ENCODE data around the gene ULBP2. TPM values are rescaled to one million over a fixed set of nuclear protein-coding genes. Genes with fewer than 3 reads are reported as not detected.
"Not testable (repeated sequence)": the region's sequence is repeated elsewhere in the genome, so short reads cannot be mapped to it uniquely, and the experiment has no call there.

Gene ULBP2
- total RNA-seq, 2 donors from 2014 or later = 0.32 to 0.40 TPM

DNA sequence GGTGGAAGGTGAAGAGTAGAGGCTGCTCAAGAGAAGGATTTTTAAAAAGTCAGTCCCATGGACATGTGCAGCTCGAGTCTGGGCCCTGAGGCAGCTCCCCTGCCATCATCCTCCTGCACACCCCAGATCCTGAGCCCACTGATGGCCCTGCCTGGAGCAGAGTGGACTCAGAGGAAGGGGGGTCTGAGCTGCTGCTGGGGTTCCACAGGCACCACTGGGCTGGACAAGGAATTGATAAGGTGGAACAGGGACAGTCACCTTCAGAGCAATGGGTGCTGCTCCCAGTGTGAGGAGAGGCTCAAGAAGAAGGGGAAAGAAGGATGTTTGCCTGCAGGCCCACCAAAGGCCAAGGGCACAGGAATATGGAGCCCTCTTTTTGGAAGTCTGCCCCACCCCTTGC is 6.2 kb downstream of the ULBP2 start:
- no peak for DNase-seq (ENCODE audit: low spot score)
- Histone ChIP-seq H3K9me3 (no peaks in the 10 kb centered on the region), H3K36me3 (no peaks in the 10 kb centered on the region), H3K4me1 (replicated peaks) (no peaks in the 10 kb centered on the region), H3K4me3 (no peak overlapping the region), H3K27ac (no peak overlapping the region), H3K27me3 (replicated peaks; ENCODE audit: insufficient read depth) (no peaks in the 10 kb centered on the region)
- 57% methylated on average over 1 of the region's 1 CpG for WGBS
- intact Hi-C loops (cut with DNase I) = no loop called here
- TF ChIP-seq POLR2AphosphoS5 (IDR thresholded peaks at IDR 0.05) = no peak
- TF ChIP-seq, protein P1, sequence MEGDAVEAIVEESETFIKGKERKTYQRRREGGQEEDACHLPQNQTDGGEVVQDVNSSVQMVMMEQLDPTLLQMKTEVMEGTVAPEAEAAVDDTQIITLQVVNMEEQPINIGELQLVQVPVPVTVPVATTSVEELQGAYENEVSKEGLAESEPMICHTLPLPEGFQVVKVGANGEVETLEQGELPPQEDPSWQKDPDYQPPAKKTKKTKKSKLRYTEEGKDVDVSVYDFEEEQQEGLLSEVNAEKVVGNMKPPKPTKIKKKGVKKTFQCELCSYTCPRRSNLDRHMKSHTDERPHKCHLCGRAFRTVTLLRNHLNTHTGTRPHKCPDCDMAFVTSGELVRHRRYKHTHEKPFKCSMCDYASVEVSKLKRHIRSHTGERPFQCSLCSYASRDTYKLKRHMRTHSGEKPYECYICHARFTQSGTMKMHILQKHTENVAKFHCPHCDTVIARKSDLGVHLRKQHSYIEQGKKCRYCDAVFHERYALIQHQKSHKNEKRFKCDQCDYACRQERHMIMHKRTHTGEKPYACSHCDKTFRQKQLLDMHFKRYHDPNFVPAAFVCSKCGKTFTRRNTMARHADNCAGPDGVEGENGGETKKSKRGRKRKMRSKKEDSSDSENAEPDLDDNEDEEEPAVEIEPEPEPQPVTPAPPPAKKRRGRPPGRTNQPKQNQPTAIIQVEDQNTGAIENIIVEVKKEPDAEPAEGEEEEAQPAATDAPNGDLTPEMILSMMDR (IDR thresholded peaks at IDR 0.05) = no peak
- no peak for TF ChIP-seq POLR2A (IDR thresholded peaks at IDR 0.05)

DNA sequence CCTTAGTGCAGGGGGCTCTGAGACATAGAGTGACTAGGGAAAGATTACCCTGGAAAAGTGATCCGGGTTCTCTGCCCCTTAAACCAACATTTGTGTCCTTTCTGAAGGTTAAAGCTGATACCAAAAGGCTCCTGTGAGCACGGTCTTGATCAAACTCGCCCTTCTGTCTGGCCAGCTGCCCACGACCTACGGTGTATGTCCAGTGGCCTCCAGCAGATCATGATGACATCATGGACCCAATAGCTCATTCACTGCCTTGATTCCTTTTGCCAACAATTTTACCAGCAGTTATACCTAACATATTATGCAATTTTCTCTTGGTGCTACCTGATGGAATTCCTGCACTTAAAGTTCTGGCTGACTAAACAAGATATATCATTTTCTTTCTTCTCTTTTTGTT is 6.8 kb downstream of the ULBP2 start:
- Histone ChIP-seq H3K27ac (no peak overlapping the region), H3K4me1 (replicated peaks) (no peaks in the 10 kb centered on the region), H3K9me3 (no peaks in the 10 kb centered on the region), H3K36me3 (no peaks in the 10 kb centered on the region), H3K4me3 (no peak overlapping the region), H3K27me3 (replicated peaks; ENCODE audit: insufficient read depth) (peaks cover 2% of the 10 kb centered on the region)
- intact Hi-C loops (cut with DNase I) = no loop called here
- TF ChIP-seq, protein P1 (IDR thresholded peaks at IDR 0.05) = no peak
- TF ChIP-seq POLR2A (IDR thresholded peaks at IDR 0.05) = no peak
- TF ChIP-seq POLR2AphosphoS5 (IDR thresholded peaks at IDR 0.05) = no peak
- WGBS = 86% methylated on average over 5 of the region's 5 CpGs
- DNase-seq (ENCODE audit: low spot score) = no peak

DNA sequence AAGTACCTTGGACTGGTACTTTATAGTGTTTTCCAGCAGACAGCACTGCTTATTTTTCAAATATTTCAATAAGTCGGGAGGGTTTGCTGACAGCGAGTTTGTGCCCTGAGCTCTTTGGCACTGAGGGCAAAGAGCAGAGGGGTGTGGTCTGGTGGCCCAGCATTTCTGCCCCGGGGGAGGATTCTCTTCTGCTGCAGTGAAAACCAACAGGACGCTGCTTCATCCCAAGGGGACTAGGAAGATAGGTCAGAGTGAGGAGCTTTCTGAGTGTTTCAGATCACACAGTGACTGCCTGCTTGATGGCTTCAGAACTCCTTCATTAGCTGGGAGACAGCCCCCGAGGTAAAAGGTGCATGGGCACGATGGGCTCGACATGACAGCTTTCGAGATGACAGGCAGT is 8.6 kb downstream of the ULBP2 start:
- H3K27me3 ChIP-seq (replicated peaks; ENCODE audit: insufficient read depth) = peaks cover 8% of the 10 kb centered on the region
- H3K9me3 ChIP-seq = no peaks in the 10 kb centered on the region
- no peaks in the 10 kb centered on the region for H3K36me3 ChIP-seq
- DNase-seq (ENCODE audit: low spot score) = no peak
- H3K4me1 ChIP-seq (replicated peaks) = no peaks in the 10 kb centered on the region
- 44% methylated on average over 8 of the region's 8 CpGs for whole genome bisulfite sequencing
- intact Hi-C loops (cut with DNase I) = no loop called here
- H3K4me3 ChIP-seq = no peak overlapping the region
- TF ChIP-seq POLR2AphosphoS5 (IDR thresholded peaks at IDR 0.05) (no peak), POLR2A (IDR thresholded peaks at IDR 0.05) (no peak)
- TF ChIP-seq, protein P1 (IDR thresholded peaks at IDR 0.05) = no peak
- H3K27ac ChIP-seq = no peak overlapping the region

DNA sequence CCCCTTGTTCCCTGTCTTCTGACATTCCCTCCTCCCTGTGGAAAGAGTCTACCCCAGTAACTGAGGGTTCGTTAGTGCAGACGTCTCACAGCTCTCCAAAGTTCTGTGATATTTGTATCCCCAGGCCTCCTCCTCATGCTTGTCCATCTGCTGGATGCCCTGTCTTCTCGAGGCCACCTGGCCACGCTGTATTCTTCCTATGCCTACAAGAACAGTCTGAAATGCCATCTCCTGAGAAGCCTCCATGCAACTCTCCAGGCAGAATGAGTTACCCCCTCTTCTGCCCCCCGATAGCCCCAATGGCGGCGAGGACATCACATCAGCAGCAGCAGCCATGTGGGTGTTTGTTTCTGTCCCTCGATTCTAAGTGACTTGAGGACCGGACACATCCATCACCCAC is 9.3 kb downstream of the ULBP2 start:
- Histone ChIP-seq H3K27me3 (replicated peaks; ENCODE audit: insufficient read depth) (peaks cover 14% of the 10 kb centered on the region), H3K9me3 (no peaks in the 10 kb centered on the region), H3K4me1 (replicated peaks) (no peaks in the 10 kb centered on the region), H3K36me3 (no peaks in the 10 kb centered on the region), H3K27ac (no peak overlapping the region), H3K4me3 (no peak overlapping the region)
- TF ChIP-seq POLR2A (IDR thresholded peaks at IDR 0.05) (no peak), POLR2AphosphoS5 (IDR thresholded peaks at IDR 0.05) (no peak)
- TF ChIP-seq, protein P1 (IDR thresholded peaks at IDR 0.05) = no peak
- intact Hi-C loops (cut with DNase I) = no loop called here
- 74% methylated on average over 9 of the region's 9 CpGs for WGBS
- DNase-seq (ENCODE audit: low spot score) = no peak

DNA sequence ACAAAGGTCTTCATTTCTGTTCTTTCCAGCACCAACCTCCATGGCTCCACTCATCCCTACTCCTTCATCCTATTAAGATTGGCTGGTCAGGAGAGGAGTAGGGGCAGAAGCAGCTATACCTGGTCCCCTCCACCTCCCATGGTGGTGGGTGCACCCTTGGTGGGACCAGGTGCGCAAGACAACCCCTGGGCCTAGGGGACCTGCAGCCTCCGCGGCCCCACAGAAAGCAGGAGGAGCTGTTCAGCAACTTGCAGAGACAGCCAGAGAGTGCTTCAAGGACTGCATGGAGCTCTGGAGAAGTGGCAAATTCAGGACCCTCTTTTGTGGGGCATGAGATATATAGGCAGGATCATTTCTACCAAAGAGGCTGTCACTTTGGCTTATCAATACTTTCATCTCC is 9.8 kb downstream of the ULBP2 start:
- Histone ChIP-seq H3K4me3 (no peak overlapping the region), H3K9me3 (no peaks in the 10 kb centered on the region), H3K27ac (no peak overlapping the region), H3K36me3 (no peaks in the 10 kb centered on the region), H3K4me1 (replicated peaks) (no peaks in the 10 kb centered on the region), H3K27me3 (replicated peaks; ENCODE audit: insufficient read depth) (peaks cover 15% of the 10 kb centered on the region)
- TF ChIP-seq POLR2A (IDR thresholded peaks at IDR 0.05) (no peak), POLR2AphosphoS5 (IDR thresholded peaks at IDR 0.05) (no peak)
- TF ChIP-seq, protein P1 (IDR thresholded peaks at IDR 0.05) = no peak
- intact Hi-C loops (cut with DNase I) = no loop called here
- 70% methylated on average over 3 of the region's 3 CpGs for WGBS
- DNase-seq (ENCODE audit: low spot score) = no peak

DNA sequence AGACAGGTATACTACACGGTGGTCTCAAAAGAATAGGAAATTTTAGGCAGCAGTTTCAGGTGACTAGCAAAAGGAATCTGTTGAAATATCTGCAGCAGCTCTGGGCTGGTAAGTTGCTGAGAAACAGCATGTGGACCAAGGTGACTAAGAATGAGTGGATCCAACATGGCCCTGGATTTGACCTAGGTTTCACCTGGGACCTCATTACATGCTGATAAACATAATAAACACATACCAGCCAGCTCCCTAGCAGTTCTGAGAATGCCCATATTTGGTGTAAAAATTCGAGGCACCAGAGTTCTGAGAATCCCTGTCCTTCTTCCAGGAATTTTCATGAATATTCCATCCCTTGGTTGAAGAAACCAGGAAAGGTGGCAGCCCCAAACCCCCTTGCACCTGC is 11.6 kb downstream of the ULBP2 start:
- H3K36me3 ChIP-seq; DNase-seq (ENCODE audit: low spot score); H3K4me1 ChIP-seq (replicated peaks); intact Hi-C loops (cut with DNase I); H3K9me3 ChIP-seq; H3K4me3 ChIP-seq; H3K27ac ChIP-seq: not testable (repeated sequence)
- 30% methylated on average over 2 of the region's 2 CpGs for WGBS
- peaks cover 18% of the 10 kb centered on the region for H3K27me3 ChIP-seq (replicated peaks; ENCODE audit: insufficient read depth)

DNA sequence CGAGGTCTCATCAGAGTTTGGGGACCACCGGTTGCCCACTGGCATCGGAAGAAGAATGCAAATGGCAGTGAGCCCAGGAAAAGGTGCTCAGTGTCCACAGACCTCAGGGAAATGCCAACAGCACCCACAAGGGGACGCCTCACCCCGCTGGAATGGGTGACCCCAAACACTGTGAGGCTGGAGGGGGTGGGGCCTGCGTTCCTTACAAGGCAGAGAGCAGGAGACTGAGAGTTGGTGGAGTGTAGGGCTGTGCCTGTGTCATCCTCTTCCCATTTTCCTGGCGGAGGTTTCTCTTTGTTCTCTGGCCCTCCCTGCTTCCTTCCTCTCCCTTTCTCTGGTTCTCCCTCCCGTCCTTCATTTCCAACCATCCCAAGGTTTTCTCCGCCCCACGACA is 12.1 kb downstream of the ULBP2 start:
- intact Hi-C loops (cut with DNase I); DNase-seq (ENCODE audit: low spot score); H3K36me3 ChIP-seq; H3K9me3 ChIP-seq; H3K4me3 ChIP-seq; H3K27ac ChIP-seq; H3K4me1 ChIP-seq (replicated peaks): not testable (repeated sequence)
- H3K27me3 ChIP-seq (replicated peaks; ENCODE audit: insufficient read depth) = peaks cover 18% of the 10 kb centered on the region
- under 1% methylated on average over 6 of the region's 10 CpGs for WGBS
